Bone marrow (tissue), 2 donors: ENCODE data around the gene NFAT5.
"Not testable (repeated sequence)": the region's sequence is repeated elsewhere in the genome, so short reads cannot be mapped to it uniquely, and the experiment has no call there.

Source experiments
- DNase-seq, 2 donors: peaks; one replicate each; lab custom pipeline; 2025; lab: John Stamatoyannopoulos, UW

Gene NFAT5

GRCh38 chr16:69637206-69637865 lies 71.6 kb downstream of the NFAT5 start:
- DNase-seq, result not testable (repeated sequence)

- not testable (repeated sequence) for DNase-seq
Measured at GRCh38 chr16:69643997-69644396, 78.2 kb downstream of the NFAT5 start.

- DNase-seq, result no peak
Measured at GRCh38 chr16:69644790-69645189, 79.0 kb downstream of the NFAT5 start.

GRCh38 chr16:69647020-69647419 lies 81.3 kb downstream of the NFAT5 start:
- no peak for DNase-seq

- no peak for DNase-seq
Measured at GRCh38 chr16:69651217-69651616, 85.5 kb downstream of the NFAT5 start.

GRCh38 chr16:69654280-69654931 lies 88.6 kb downstream of the NFAT5 start:
- DNase-seq, result no peak

GRCh38 chr16:69660166-69660565 lies 94.4 kb downstream of the NFAT5 start:
- DNase-seq, result no peak

- no peak for DNase-seq
Measured at GRCh38 chr16:69662901-69663300, 97.1 kb downstream of the NFAT5 start.

- DNase-seq, result no peak
Measured at GRCh38 chr16:69663846-69664245, 98.1 kb downstream of the NFAT5 start.

GRCh38 chr16:69669577-69669976 lies 103.8 kb downstream of the NFAT5 start:
- no peak for DNase-seq

- DNase-seq, result no peak
Measured at GRCh38 chr16:69672315-69672997, 106.7 kb downstream of the NFAT5 start.

- DNase-seq, result no peak
Measured at GRCh38 chr16:69672998-69673713, 107.4 kb downstream of the NFAT5 start.

GRCh38 chr16:69680358-69680757 lies 114.6 kb downstream of the NFAT5 start:
- DNase-seq, result no peak

- no peak for DNase-seq
Measured at GRCh38 chr16:69688589-69688988, 122.8 kb downstream of the NFAT5 start.

- no peak for DNase-seq
Measured at GRCh38 chr16:69691980-69692911, 126.5 kb downstream of the NFAT5 start.

GRCh38 chr16:69693916-69694315 lies 128.2 kb downstream of the NFAT5 start:
- DNase-seq, result no peak

- DNase-seq, result no peak
Measured at GRCh38 chr16:69698404-69698803, 132.6 kb downstream of the NFAT5 start.

GRCh38 chr16:69699915-69700314 lies 134.1 kb downstream of the NFAT5 start:
- no peak for DNase-seq

- no peak for DNase-seq
Measured at GRCh38 chr16:69701452-69701851, 135.7 kb downstream of the NFAT5 start.

GRCh38 chr16:69701866-69702265 lies 136.1 kb downstream of the NFAT5 start:
- DNase-seq, result no peak

GRCh38 chr16:69703638-69704037 lies 137.9 kb downstream of the NFAT5 start:
- no peak for DNase-seq
